ENCODE measurements around the gene MAVS. TPM values are rescaled to one million over a fixed set of nuclear protein-coding genes. Genes with fewer than 3 reads are reported as not detected.

Gene MAVS
- total and polyA plus RNA-seq, 4 donors, result 13.2 to 39.6 (median 20.9) TPM

- Histone ChIP-seq H3K4me1 (ENCODE audit: control insufficient read depth in 5 of 5, insufficient read depth in 5 of 5, low read length in 5 of 5) (peaks cover 0 to 12% (median 0%) of the 10 kb centered on the region in 5 donors), H3K27me3 (ENCODE audit: control insufficient read depth in 3 of 3, insufficient read depth in 3 of 3, low read length in 2 of 3) (no peaks in the 10 kb centered on the region), H3K9ac (ENCODE audit: insufficient read depth in 1 of 2, low read length in 2 of 2) (peak overlapping the region; percentile 69 to 95), H3K36me3 (ENCODE audit: control insufficient read depth in 4 of 4, insufficient read depth in 4 of 4, low read length in 4 of 4) (peaks cover 0 to 3% (median 0%) of the 10 kb centered on the region in 4 donors), H3K4me3 (peak overlapping the region; percentile 96), H3K27ac (ENCODE audit: low read depth in 1 of 2, low read length in 1 of 2) (peak overlapping the region; percentile 84 to 97), H3K9me3 (ENCODE audit: control insufficient read depth in 4 of 4, insufficient read depth in 3 of 4, low read length in 3 of 4) (no peaks in the 10 kb centered on the region)
- DNase-seq (no peak), ATAC-seq (ENCODE audit: insufficient read depth, low FRiP score) (no peak)
- TF ChIP-seq CTCF (IDR thresholded peaks at IDR 0.05; ENCODE audit: control extremely low read depth, extremely low read depth), result no peak
- 27 to 28% methylated on average over 8 of the region's 8 CpGs for WGBS, 2 donors
These were observed 851 bp downstream of the MAVS start for GRCh38 chr20:3847429-3847940.

DNA sequence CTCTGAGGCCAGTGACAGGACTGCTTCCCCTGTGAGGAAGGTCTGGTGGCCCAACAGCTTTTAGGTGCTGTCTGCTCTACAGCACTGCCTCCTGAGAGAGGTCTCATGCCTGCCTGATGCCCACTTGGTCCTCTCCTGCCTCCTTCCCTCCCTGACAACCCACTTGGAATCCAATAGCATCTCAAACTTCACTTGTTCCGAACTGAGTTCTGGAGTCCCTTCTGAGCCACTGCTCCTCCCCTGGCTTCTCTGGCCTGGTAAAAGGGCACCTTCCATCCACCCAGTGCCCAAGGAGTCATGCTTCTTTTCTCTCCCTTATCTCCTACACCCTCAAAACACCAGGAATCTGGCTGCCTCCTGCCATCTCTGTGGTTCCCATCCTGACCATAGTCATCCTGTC lies 1.9 kb downstream of the MAVS start:
- Histone ChIP-seq H3K27me3 (ENCODE audit: control insufficient read depth in 3 of 3, insufficient read depth in 3 of 3, low read length in 2 of 3) (no peaks in the 10 kb centered on the region), H3K27ac (ENCODE audit: low read depth in 1 of 2, low read length in 1 of 2) (no peak overlapping the region), H3K4me1 (ENCODE audit: control insufficient read depth in 5 of 5, insufficient read depth in 5 of 5, low read length in 5 of 5) (peaks cover 0 to 12% (median 0%) of the 10 kb centered on the region in 5 donors), H3K36me3 (ENCODE audit: control insufficient read depth in 4 of 4, insufficient read depth in 4 of 4, low read length in 4 of 4) (peaks cover 0 to 3% (median 0%) of the 10 kb centered on the region in 4 donors), H3K4me3 (no peak overlapping the region), H3K9me3 (ENCODE audit: control insufficient read depth in 4 of 4, insufficient read depth in 3 of 4, low read length in 3 of 4) (no peaks in the 10 kb centered on the region), H3K9ac (ENCODE audit: insufficient read depth in 1 of 2, low read length in 2 of 2) (no peak overlapping the region)
- TF ChIP-seq CTCF (IDR thresholded peaks at IDR 0.05; ENCODE audit: control extremely low read depth, extremely low read depth), result no peak
- ATAC-seq (ENCODE audit: insufficient read depth, low FRiP score) (no peak), DNase-seq (no peak)
- WGBS, 2 donors, result 92 to 100% methylated on average over 1 of the region's 1 CpG

- ATAC-seq (ENCODE audit: insufficient read depth, low FRiP score), result no peak
- no peak for TF ChIP-seq CTCF (IDR thresholded peaks at IDR 0.05; ENCODE audit: control extremely low read depth, extremely low read depth)
- H3K27ac ChIP-seq (ENCODE audit: low read depth in 1 of 2, low read length in 1 of 2), result no peak overlapping the region
- H3K4me1 ChIP-seq (ENCODE audit: control insufficient read depth in 5 of 5, insufficient read depth in 5 of 5, low read length in 5 of 5), result peaks cover 0 to 4% (median 0%) of the 10 kb centered on the region in 5 donors
- H3K9me3 ChIP-seq (ENCODE audit: control insufficient read depth in 4 of 4, insufficient read depth in 3 of 4, low read length in 3 of 4), result no peaks in the 10 kb centered on the region
- WGBS, 2 donors, result 45 to 69% methylated on average over 4 of the region's 4 CpGs
- H3K27me3 ChIP-seq (ENCODE audit: control insufficient read depth in 3 of 3, insufficient read depth in 3 of 3, low read length in 2 of 3), result no peaks in the 10 kb centered on the region
- no peak for DNase-seq
- peaks cover 5 to 26% (median 20%) of the 10 kb centered on the region in 4 donors for H3K36me3 ChIP-seq (ENCODE audit: control insufficient read depth in 4 of 4, insufficient read depth in 4 of 4, low read length in 4 of 4)
- H3K9ac ChIP-seq (ENCODE audit: insufficient read depth in 1 of 2, low read length in 2 of 2), result no peak overlapping the region
- H3K4me3 ChIP-seq, result no peak overlapping the region
These were observed 7.8 kb downstream of the MAVS start for GRCh38 chr20:3854462-3854871.

GRCh38 chr20:3857405-3857804 lies 10.8 kb downstream of the MAVS start:
- Histone ChIP-seq H3K4me1 (ENCODE audit: control insufficient read depth in 5 of 5, insufficient read depth in 5 of 5, low read length in 5 of 5) (peaks cover 0 to 4% (median 0%) of the 10 kb centered on the region in 5 donors), H3K27ac (ENCODE audit: low read depth in 1 of 2, low read length in 1 of 2) (no peak overlapping the region), H3K4me3 (no peak overlapping the region), H3K9me3 (ENCODE audit: control insufficient read depth in 4 of 4, insufficient read depth in 3 of 4, low read length in 3 of 4) (no peaks in the 10 kb centered on the region), H3K27me3 (ENCODE audit: control insufficient read depth in 3 of 3, insufficient read depth in 3 of 3, low read length in 2 of 3) (no peaks in the 10 kb centered on the region), H3K36me3 (ENCODE audit: control insufficient read depth in 4 of 4, insufficient read depth in 4 of 4, low read length in 4 of 4) (peaks cover 11 to 39% (median 34%) of the 10 kb centered on the region in 4 donors), H3K9ac (ENCODE audit: insufficient read depth in 1 of 2, low read length in 2 of 2) (no peak overlapping the region)
- no peak for TF ChIP-seq CTCF (IDR thresholded peaks at IDR 0.05; ENCODE audit: control extremely low read depth, extremely low read depth)
- DNase-seq (no peak), ATAC-seq (ENCODE audit: insufficient read depth, low FRiP score) (no peak)
- WGBS, 2 donors, result 84 to 87% methylated on average over 14 of the region's 14 CpGs
